ENCODE results near the gene ZC3H11A.

Gene ZC3H11A

DNA sequence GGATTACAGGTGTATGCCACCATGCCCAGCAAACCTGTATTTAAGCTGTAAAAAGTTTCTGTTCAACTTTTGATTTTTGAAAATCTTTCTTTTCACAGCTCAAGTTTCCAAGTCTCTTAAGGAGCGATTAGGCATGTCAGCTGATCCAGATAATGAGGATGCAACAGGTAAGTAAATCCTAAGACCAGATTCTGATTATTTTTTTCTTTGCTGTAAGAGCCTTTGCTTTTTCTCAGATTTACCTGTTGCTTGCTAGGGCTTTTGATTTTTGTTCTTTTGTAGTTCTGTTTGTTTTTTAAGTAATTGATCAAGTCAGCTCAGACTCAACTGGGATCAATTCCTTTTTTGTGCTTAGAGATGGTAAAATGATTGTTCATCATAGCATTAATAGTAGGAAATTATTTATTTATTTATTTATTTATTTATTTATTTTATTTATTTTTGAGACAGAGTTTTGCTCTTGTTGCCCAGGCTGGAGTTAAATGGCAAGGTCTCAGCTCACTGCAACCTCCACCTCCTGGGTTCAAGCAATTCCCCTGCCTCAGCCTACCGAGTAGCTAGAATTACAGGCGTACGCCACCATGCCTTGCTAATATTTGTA is 44.9 kb downstream of the ZC3H11A start:
- no peak for DNase-seq (ENCODE audit: low read depth, low spot score)

DNA sequence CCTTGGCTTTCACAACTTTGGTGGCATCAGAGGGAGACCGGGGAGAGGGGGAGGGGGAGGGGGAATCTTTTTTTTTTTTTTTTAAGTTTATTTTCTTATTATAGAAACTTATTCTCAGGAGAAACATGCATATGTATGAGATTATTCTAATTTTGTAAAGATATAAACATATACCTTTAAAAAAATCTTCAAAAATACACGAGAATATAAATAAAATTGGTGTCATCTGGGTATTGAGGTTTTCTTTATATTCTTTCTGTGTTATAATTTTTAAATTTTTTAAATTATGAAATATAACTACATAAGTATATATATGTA is 47.1 kb downstream of the ZC3H11A start:
- no peak for DNase-seq (ENCODE audit: low read depth, low spot score)

DNA sequence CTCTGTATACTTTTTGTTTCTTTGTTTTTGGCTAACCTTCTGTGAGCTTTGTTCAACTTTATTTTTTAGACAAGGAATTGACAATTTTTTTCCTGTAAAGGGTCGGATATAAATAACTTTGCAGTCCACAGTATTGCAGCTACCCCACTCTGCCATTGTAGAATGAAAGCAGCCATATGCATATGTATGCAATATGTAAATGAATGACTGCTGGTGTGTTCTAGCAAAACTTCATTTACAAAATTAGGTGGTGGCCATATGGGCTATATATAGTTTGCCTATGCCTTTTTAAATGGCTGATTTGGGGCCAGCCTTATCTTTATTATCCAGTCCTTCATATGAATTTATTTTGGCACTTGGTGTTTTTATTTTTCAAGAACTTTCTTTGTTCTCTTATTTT is 48.0 kb downstream of the ZC3H11A start:
- no peak for DNase-seq (ENCODE audit: low read depth, low spot score)
